ENCODE results near the gene CHCT1. TPM values are rescaled to one million over a fixed set of nuclear protein-coding genes. Genes with fewer than 3 reads are reported as not detected.
"Not testable (repeated sequence)": the region's sequence is repeated elsewhere in the genome, so short reads cannot be mapped to it uniquely, and the experiment has no call there.

CHCT1 gene
- polyA plus RNA-seq, 1 of the 3 experiments (the other 2 are of a cell fraction) = not detected

GRCh38 chr17:60372790-60373483, 49.4 kb upstream of the CHCT1 start:
- Histone ChIP-seq H3K4me2 (peak overlapping the region; percentile 42; the same call in 1 of the 2 replicates), H3K9me3 (no peaks in the 10 kb centered on the region), H3K79me2 (ENCODE audit: insufficient read depth) (peaks cover 94% of the 10 kb centered on the region), H3K9me2 (no peaks in the 10 kb centered on the region), H3K36me3 (replicated peaks in 1 of 2; ENCODE audit: control insufficient read depth in 1 of 2, insufficient read depth in 2 of 2, low read length in 1 of 2) (peaks cover 3 to 31% of the 10 kb centered on the region in 2 experiments), H3K9ac (no peak overlapping the region), H4K20me1 (ENCODE audit: insufficient read depth) (peaks cover 33% of the 10 kb centered on the region), H3K27me3 (ENCODE audit: insufficient read depth) (no peaks in the 10 kb centered on the region), H2AFZ (ENCODE audit: low read depth) (no peak overlapping the region), H3K27ac (ENCODE audit: low read depth in 2 of 2, low read length in 1 of 2) (peak overlapping the region in 1 of 2 experiments; percentile 70; a peak in 2 of 4 replicates), H3K4me3 (ENCODE audit: low read depth in 2 of 2, low read length in 1 of 2) (peak overlapping the region in 1 of 2 experiments; percentile 9; a peak in 1 of 4 replicates), H3K4me1 (ENCODE audit: control insufficient read depth in 1 of 2, insufficient read depth in 2 of 2, low read depth in 1 of 2, low read length in 1 of 2) (no peaks in the 10 kb centered on the region), H3F3A (replicated peaks; ENCODE audit: insufficient read depth) (peaks cover 6% of the 10 kb centered on the region)
- DNase-seq = no peak
- no peak for TF ChIP-seq POLR2AphosphoS5 (IDR thresholded peaks at IDR 0.05; ENCODE audit: low read depth, low read length)
- TF ChIP-seq FOSL2 (IDR thresholded peaks at IDR 0.05; ENCODE audit: borderline replicate concordance, low read depth) = peak; percentile 81
- no peak for TF ChIP-seq CTCF (IDR thresholded peaks at IDR 0.05)
- TF ChIP-seq USF1 (IDR thresholded peaks at IDR 0.05; ENCODE audit: borderline replicate concordance, low read depth) = no peak
- peak; percentile 37 for TF ChIP-seq JUND (IDR thresholded peaks at IDR 0.05)
- ChIA-PET POLR2A (no interaction called here), CTCF (interaction anchor here (0.6 to 1.5 kb wide), 4 partner anchors 26 to 585 kb away, joined by 3 to 4 read pairs (median 3); no protein-coding TSS in a partner anchor)
- 80% methylated on average over 6 of the region's 6 CpGs for WGBS (ENCODE audit: low lambda C conversion rate)

DNA sequence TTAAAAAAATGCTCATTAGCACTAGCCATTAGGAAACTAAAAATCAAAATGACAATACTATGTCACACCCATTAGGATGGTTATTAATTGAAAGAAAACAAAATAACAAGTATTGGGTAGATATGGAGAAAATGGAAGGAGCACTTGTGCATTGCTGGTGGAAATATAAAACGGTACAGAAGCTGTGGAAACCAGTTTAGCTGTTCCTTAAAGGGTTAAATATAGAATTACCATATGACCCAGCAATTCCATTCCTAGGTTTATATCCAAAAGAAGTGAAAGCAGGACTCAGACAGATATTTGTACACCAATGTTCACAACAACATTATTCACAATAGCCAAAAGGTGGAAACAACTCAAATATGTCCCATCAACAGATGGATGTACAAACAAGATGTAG, 44.1 kb upstream of the CHCT1 start:
- POLR2A ChIA-PET = not testable (repeated sequence)

DNA sequence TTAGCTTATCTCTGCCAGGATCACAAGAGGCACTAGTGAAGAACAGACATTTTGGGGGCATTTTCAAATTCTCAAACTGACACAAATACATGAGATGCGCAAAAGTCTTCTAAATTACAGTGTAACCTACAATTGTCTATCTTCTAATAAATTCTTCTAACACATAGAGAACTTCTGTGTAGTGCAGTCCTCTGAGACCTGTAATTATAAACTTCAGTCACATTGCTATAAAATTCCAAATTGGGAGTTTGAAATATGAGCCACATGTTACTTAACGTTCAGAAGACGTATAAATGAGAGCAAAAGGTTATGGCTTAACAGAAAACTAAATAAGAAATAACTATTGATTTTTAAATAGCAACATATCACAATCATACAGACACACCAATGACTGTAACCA, 42.8 kb upstream of the CHCT1 start:
- CTCF ChIA-PET = interaction anchor here (0.7 to 1.0 kb wide), 2 partner anchors 97 to 303 kb away, joined by 3 read pairs; no protein-coding TSS in a partner anchor
- H3K79me2 ChIP-seq (ENCODE audit: insufficient read depth) = peaks cover 95% of the 10 kb centered on the region
- H3K4me2 ChIP-seq; H3K9me2 ChIP-seq; H3K27ac ChIP-seq (ENCODE audit: low read depth in 2 of 2, low read length in 1 of 2); H3K27me3 ChIP-seq (ENCODE audit: insufficient read depth); DNase-seq; H3K4me3 ChIP-seq (ENCODE audit: low read depth in 2 of 2, low read length in 1 of 2); POLR2A ChIA-PET; H3K9ac ChIP-seq; H3K9me3 ChIP-seq; H2AFZ ChIP-seq (ENCODE audit: low read depth); H3F3A ChIP-seq (replicated peaks; ENCODE audit: insufficient read depth): not testable (repeated sequence)
- peaks cover 7 to 16% of the 10 kb centered on the region in 2 experiments; a peak in 3 of 4 replicates for H3K4me1 ChIP-seq (ENCODE audit: control insufficient read depth in 1 of 2, insufficient read depth in 2 of 2, low read depth in 1 of 2, low read length in 1 of 2)
- WGBS (ENCODE audit: low lambda C conversion rate) = 86% methylated on average over 3 of the region's 3 CpGs
- H4K20me1 ChIP-seq (ENCODE audit: insufficient read depth) = peaks cover 36% of the 10 kb centered on the region
- peaks cover 5 to 33% of the 10 kb centered on the region in 2 experiments for H3K36me3 ChIP-seq (replicated peaks in 1 of 2; ENCODE audit: control insufficient read depth in 1 of 2, insufficient read depth in 2 of 2, low read length in 1 of 2)

More for the DNA sequence above, 44.1 kb upstream of the CHCT1 start:
- not testable (repeated sequence) for H2AFZ ChIP-seq (ENCODE audit: low read depth); H3K27me3 ChIP-seq (ENCODE audit: insufficient read depth); DNase-seq; H3K9me2 ChIP-seq; H3K4me1 ChIP-seq (ENCODE audit: control insufficient read depth in 1 of 2, insufficient read depth in 2 of 2, low read depth in 1 of 2, low read length in 1 of 2); H3K9ac ChIP-seq; H3K4me2 ChIP-seq; H3K27ac ChIP-seq (ENCODE audit: low read depth in 2 of 2, low read length in 1 of 2); H3F3A ChIP-seq (replicated peaks; ENCODE audit: insufficient read depth); H3K9me3 ChIP-seq; H3K4me3 ChIP-seq (ENCODE audit: low read depth in 2 of 2, low read length in 1 of 2)
- Histone ChIP-seq H3K36me3 (replicated peaks in 1 of 2; ENCODE audit: control insufficient read depth in 1 of 2, insufficient read depth in 2 of 2, low read length in 1 of 2) (peaks cover 5 to 33% of the 10 kb centered on the region in 2 experiments), H3K79me2 (ENCODE audit: insufficient read depth) (peaks cover 94% of the 10 kb centered on the region), H4K20me1 (ENCODE audit: insufficient read depth) (peaks cover 23% of the 10 kb centered on the region)
- WGBS (ENCODE audit: low lambda C conversion rate) = 98% methylated on average over 1 of the region's 1 CpG
- CTCF ChIA-PET = interaction anchor here (1.0 kb wide), 1 partner anchor 43 kb away, joined by 3 read pairs; no protein-coding TSS in a partner anchor
